ENCODE data around the gene LRP1-AS.

The LRP1-AS gene

DNA sequence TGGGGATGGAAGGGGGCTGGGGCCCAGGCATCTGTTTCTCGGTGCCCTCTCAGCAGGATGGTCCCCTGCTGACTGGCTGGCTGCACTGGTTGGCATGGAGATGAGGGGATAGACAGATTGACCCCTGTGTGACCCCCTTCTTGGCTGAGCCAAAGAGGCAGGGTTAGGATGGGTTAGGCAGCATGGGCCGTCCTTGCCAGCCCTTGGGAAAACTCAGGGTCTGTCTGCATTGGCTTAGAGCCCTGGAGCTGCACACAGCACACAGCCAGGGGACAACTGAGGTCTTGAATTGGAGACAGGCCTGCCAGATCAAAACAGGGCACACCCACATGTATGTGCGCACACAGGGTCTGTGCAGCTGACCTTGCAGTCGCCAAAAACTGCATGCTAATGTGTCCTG is 11.2 kb upstream of the LRP1-AS start:
- no peak for FAIRE-seq

DNA sequence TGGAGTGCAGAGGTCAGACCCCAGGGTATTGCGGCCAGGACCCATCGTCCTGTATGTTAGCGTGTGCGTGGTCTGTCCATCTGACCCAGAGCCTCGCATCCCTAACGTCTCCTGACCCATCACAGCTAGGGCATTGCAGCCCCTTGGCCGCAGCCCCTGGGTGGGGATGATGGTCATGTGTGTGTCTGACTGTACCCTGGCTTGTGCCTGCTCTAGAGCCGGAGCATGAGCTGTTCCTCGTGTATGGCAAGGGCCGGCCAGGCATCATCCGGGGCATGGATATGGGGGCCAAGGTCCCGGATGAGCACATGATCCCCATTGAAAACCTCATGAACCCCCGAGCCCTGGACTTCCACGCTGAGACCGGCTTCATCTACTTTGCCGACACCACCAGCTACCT is 10.8 kb upstream of the LRP1-AS start:
- no peak for FAIRE-seq

DNA sequence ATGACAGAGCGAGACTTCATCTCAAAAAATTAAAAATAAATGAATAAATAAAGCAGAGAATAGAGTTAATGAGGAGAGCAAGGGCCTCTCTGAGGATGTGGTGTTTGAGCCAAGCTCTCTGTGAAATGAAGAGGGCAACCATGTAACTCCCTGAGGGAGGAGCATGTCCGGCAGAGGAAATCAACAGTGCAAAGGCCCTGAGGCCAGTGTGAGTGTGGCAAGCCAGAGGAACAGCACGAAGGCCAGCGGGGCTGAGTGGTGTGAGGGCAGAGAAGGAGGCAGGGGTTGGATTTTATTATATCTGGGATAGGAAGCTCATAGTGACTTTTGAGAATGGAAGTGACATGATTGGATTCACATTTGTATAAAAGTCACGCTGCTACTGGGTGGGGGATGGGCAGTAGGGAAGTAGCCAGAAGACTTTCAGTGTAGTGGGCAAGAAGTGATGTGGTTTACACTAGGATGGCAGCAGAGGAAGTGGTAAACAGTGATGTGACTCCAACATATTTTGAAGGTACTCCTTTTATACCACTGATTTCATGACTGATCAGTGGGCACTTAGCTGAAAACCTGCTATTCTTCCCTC is 10.3 kb upstream of the LRP1-AS start:
- no peak for FAIRE-seq

DNA sequence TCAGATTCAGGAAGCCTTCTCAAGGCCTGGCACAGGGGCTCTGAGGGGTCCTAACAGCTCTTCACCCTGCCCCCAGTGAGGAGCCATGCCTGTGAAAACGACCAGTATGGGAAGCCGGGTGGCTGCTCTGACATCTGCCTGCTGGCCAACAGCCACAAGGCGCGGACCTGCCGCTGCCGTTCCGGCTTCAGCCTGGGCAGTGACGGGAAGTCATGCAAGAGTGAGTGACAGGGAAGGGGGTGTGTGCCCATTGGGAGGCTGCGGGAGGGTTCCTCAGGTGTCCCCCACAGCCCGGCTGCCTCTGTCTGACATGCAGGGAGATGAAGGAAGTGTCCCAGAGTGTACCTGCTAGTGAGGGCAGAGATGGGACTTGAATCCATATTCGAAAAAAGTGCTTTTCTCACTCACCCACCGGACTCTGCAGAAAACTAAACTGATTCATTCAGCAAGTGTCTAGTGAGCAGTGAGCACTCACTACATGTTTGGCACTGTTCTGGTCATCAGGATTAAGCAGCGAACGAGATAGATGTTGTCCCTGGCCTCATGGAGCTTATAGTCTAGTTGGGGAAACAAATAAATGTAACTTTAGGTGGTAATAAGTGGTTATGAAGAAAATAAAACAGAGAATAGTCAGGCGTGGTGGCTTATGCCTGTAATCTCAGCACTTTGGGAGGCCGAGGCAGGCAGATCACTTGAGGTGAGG is 9.4 kb upstream of the LRP1-AS start:
- no peak for FAIRE-seq

- FAIRE-seq, result no peak
Measured at GRCh38 chr12:57154804-57155434, 7.5 kb upstream of the LRP1-AS start.

- no peak for FAIRE-seq
Measured at GRCh38 chr12:57154076-57154475, 6.7 kb upstream of the LRP1-AS start.

- FAIRE-seq, result no peak
Measured at GRCh38 chr12:57153415-57153997, 6.1 kb upstream of the LRP1-AS start.

DNA sequence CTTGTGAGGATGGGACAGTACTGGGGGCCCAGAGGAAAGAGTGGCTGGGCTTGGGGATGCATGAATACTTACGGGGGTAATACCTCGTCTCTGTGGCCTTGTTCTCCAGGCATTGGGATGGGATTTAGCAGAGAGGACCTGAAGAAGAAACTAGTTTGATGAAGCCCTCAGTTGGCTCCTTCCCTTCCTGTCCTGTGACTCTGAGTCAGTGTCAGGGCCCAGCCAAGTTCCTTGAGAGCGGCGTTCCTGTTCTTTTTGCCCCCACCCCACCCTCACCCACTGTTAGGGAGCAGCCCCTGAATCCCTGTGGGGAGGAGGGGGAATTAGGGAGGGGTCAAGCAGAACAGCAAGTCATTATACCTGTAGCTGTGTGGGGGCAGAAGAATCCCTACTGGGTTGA is 5.2 kb upstream of the LRP1-AS start:
- FAIRE-seq, result no peak

GRCh38 chr12:57151741-57152630 is 4.6 kb upstream of the LRP1-AS start:
- no peak for FAIRE-seq

DNA sequence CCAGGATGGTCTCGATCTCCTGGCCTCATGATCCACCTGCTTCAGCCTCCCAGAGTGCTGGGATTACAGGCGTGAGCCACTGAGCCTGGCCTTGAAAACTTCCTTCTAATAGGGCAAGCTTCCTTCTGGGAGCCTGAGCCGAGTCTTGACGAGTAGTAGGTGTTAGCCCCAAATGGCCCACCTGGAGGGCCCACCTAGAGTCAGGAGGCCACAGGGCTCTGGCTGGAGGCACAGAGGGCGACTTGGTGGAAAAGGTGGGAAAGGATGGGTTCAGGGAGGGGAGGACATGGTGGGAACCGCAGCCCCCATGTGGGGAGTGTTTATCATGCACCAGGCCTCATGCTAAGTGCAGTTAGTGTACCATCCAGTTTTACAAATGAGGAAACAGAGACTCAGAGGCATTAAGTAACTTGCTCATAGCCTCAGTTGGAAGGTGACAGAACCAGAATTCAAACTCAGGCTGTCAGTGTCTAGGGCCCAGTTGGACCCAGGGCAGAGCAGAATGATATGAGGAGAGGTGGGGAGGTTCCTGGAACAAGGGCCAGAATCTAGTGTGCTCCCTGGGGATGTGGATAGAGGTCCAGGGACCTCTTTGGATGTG is 3.1 kb upstream of the LRP1-AS start:
- FAIRE-seq, result no peak

DNA sequence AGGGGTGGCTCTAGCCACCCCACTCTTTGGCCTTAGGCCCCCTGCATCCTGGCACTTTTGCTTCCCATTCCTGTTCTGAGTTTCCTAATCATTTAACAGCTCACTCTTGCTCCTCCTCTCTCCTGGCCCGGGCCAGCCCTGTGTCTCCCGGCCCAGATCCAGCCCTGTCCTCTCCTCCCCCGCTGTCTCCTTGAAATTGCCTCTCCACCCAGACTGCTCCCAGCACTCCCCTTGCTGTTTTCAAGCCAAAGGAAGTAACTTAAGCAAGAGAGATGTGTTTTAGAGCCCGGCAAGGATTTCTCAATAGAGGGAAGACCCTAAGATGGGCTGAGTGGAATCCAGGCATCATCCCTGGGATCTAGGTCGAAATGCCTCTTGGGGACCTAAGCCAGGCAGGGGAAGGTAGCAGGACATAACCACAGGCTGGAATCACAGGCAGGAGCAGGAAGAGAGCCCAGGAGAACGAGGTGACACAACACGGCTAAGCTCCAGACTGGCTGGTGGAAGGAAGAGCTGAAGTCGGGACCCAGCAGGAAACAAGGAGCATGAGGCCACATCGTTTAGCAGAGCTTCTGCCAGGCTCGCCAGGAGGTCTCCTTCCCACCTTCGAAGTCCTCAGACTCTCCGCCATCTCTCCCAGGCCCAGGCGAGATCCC is 2.0 kb upstream of the LRP1-AS start:
- no peak for FAIRE-seq

DNA sequence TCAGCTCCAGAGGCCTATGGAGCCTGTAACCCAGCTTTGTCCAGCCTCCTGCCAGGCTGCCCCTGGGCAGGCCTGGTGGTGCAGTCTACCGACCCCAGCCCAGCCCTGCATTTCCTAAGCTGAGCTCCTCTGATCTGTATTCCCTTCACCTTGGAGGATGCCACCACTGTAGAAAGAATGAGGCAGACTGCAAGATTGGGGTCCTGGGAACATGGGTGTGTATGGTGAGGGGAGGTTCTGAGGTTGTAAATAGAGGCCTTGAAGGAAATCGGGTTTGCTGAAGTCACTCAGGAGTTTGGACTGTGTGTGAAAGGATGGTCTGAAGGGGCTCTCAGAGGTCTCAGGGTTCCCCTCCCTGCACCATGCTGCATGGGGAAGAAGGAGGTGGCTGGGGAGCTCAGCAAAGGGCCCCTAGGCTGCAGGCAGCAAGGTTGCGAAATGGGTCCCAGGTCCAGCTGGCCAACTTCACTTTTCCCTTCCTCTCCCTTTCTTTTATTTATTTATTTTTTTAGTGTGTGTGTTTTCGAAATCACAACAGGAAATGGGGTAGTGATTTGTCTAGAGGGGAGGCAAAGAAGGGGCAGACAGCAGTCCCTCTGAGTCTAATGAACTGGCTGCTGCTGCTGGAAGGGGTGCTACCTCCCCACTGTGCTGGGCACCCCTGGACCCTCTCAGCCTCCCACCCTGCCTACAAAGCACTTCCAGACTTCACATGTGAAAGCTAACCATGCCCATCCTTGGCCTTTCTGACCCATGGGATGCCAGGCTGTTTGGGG is 1.2 kb upstream of the LRP1-AS start:
- no peak for FAIRE-seq

- no peak for FAIRE-seq
Measured at GRCh38 chr12:57146092-57146491, 1.3 kb downstream of the LRP1-AS start.

DNA sequence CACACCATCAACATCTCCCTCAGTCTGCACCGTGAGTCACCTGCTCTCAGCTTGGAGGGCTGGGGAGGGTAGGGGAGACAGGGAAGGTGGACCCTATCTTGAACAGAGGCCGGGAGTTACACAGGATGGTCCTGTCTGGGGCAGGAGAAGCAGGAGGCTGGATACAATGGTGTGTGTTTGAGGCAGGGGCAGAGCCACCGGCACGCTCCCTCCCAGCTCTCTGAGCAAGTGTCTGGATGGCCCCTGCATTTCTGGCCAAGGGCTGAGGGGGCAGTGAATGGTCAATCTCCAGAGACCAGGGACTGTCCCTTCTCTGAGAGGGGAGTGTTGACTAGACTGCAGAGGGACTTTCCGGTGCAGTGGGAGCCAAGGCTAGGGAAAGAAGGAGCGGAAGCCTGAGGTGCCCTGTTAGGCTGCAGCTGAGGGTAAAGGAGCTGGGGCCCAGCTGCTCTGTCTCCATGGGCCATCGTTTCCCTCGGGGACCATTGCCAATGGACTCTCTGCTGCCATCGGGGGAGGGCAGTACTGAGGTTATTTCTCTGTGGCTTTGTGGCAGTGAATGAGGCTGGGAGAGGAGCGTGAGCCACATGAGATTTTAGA is 1.9 kb downstream of the LRP1-AS start:
- no peak for FAIRE-seq

GRCh38 chr12:57143454-57143853 is 4.0 kb downstream of the LRP1-AS start:
- FAIRE-seq, result no peak

GRCh38 chr12:57142727-57143126 is 4.7 kb downstream of the LRP1-AS start:
- no peak for FAIRE-seq

GRCh38 chr12:57142121-57142520 is 5.3 kb downstream of the LRP1-AS start:
- no peak for FAIRE-seq

GRCh38 chr12:57141249-57141648 is 6.2 kb downstream of the LRP1-AS start:
- no peak for FAIRE-seq

DNA sequence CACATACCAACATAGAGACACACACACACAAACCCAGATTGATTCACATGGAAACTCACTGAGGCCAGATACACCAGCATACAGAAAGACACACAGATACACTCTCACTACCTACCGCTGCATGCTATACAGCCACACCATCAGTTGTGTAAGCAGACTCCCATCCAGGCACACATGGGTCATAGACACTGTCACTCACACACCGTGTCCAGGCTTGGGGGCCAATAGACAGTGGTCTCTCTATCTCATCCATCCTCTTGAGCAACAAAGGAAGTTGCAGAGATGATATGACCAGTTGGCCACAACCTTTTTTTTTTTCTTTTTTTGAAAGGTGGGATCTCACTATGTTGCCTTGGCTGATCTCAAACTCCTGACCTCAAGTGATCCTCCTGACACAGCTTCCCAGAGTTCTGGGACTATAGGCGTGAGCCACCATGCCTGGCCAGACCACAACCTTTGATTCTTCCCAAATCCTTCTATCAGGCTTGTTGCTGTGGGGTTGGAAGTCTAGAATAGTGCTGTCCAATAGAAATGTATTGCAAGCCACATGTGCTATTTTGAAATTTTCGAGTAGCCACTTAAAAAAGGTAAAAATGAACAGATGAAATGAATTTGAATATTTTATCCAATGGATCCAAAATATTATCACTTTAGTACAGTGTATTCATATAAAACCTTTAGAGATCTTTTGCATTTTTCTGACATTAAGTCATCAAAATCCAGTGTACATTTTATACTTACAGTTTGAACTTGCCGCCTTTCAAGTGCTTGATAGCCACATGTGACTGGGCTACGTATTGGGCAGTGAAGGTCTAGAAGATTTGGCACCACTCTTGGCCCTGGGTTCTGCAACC is 7.4 kb downstream of the LRP1-AS start:
- no peak for FAIRE-seq
